ENCODE results near the gene SCRN2. TPM values are rescaled to one million over a fixed set of nuclear protein-coding genes. Genes with fewer than 3 reads are reported as not detected.

The SCRN2 gene
- total RNA-seq, 2 experiments from 2014 or later, result 20.6 to 21.0 TPM

- Mint-ChIP-seq H3K27ac (peak overlapping the region; percentile 81), H3K4me3 (peak overlapping the region; percentile 85), H3K4me1 (ENCODE audit: low read depth) (peaks cover 50% of the 10 kb centered on the region), H3K27me3 (no peaks in the 10 kb centered on the region), H3K36me3 (peaks cover 14% of the 10 kb centered on the region), H3K9me3 (no peaks in the 10 kb centered on the region)
- POLR2A ChIA-PET, result interaction anchor here (1.1 to 2.2 kb wide), 2 partner anchors 8 to 17 kb away, joined by 3 to 13 read pairs; partner anchors contain the start of gene OSBPL7
- no peak for DNase-seq
- CTCF ChIA-PET, result interaction anchor here (0.7 to 3.0 kb wide), 11 partner anchors 9 to 140 kb away, joined by 3 to 19 read pairs (median 6); partner anchors contain the start of genes CDK5RAP3, OSBPL7, PNPO and SCRN2
- intact Hi-C loops (cut with micrococcal nuclease), result loop anchor here (1.0 kb wide), 1 partner anchor 111 kb away; the partner anchor contains the start of gene PNPO
Measured at GRCh38 chr17:47830396-47831002, 10.6 kb downstream of the SCRN2 start.

- ChIA-PET CTCF (interaction anchor here (0.7 to 3.0 kb wide), 3 partner anchors 11 to 21 kb away, joined by 3 to 17 read pairs (median 16); partner anchors contain the start of genes SCRN2 and SP6), POLR2A (no interaction called here)
- peak; percentile 62 for DNase-seq
- H3K27ac Mint-ChIP-seq, result peak overlapping the region; percentile 81
- H3K27me3 Mint-ChIP-seq, result no peaks in the 10 kb centered on the region
- H3K9me3 Mint-ChIP-seq, result no peaks in the 10 kb centered on the region
- H3K36me3 Mint-ChIP-seq, result peaks cover 17% of the 10 kb centered on the region
- peak overlapping the region; percentile 85 for H3K4me3 Mint-ChIP-seq
- peaks cover 45% of the 10 kb centered on the region for H3K4me1 Mint-ChIP-seq (ENCODE audit: low read depth)
- intact Hi-C loops (cut with micrococcal nuclease), result loop anchor here (10.0 kb wide), 1 partner anchor 115 kb away; no protein-coding TSS in a partner anchor
Measured at GRCh38 chr17:47829870-47830269, 11.2 kb downstream of the SCRN2 start.

GRCh38 chr17:47823519-47823918 lies 17.6 kb downstream of the SCRN2 start:
- peaks cover 27% of the 10 kb centered on the region for H3K36me3 Mint-ChIP-seq
- ChIA-PET CTCF (interaction anchor here (2.0 kb wide), 1 partner anchor 147 kb away, joined by 6 read pairs; the partner anchor contains the start of gene CDK5RAP3), POLR2A (interaction anchor here (2.4 kb wide), 1 partner anchor 8 kb away, joined by 13 read pairs; the partner anchor contains the start of genes LRRC46 and MRPL10)
- H3K4me1 Mint-ChIP-seq (ENCODE audit: low read depth), result peaks cover 29% of the 10 kb centered on the region
- no peak for DNase-seq
- no peak overlapping the region for H3K4me3 Mint-ChIP-seq
- H3K27ac Mint-ChIP-seq, result no peak overlapping the region
- no peaks in the 10 kb centered on the region for H3K9me3 Mint-ChIP-seq
- no peaks in the 10 kb centered on the region for H3K27me3 Mint-ChIP-seq
- intact Hi-C loops (cut with micrococcal nuclease), result loop anchor here (10.0 kb wide), 1 partner anchor 109 kb away; no protein-coding TSS in a partner anchor

GRCh38 chr17:47822785-47823184 lies 18.3 kb downstream of the SCRN2 start:
- H3K9me3 Mint-ChIP-seq, result no peaks in the 10 kb centered on the region
- POLR2A ChIA-PET, result interaction anchor here (2.0 to 2.4 kb wide), 2 partner anchors 9 to 73 kb away, joined by 7 to 13 read pairs; partner anchors contain the start of genes LRRC46 and MRPL10
- H3K4me1 Mint-ChIP-seq (ENCODE audit: low read depth), result peaks cover 26% of the 10 kb centered on the region
- H3K27me3 Mint-ChIP-seq, result no peaks in the 10 kb centered on the region
- DNase-seq, result no peak
- intact Hi-C loops (cut with micrococcal nuclease), result loop anchor here (10.0 kb wide), 1 partner anchor 108 kb away; no protein-coding TSS in a partner anchor
- peaks cover 28% of the 10 kb centered on the region for H3K36me3 Mint-ChIP-seq
- peak overlapping the region; percentile 38 for H3K4me3 Mint-ChIP-seq
- peak overlapping the region; percentile 43 for H3K27ac Mint-ChIP-seq
- CTCF ChIA-PET, result interaction anchor here (1.0 to 2.7 kb wide), 3 partner anchors 8 to 148 kb away, joined by 3 to 19 read pairs (median 6); partner anchors contain the start of genes CDK5RAP3, LRRC46, MRPL10 and SCRN2

- Mint-ChIP-seq H3K4me3 (peak within 1 kb of the TSS; percentile 92), H3K4me1 (ENCODE audit: low read depth) (peaks cover 26% of the 10 kb centered on the region), H3K27ac (peak within 1 kb of the TSS; percentile 72), H3K36me3 (peaks cover 26% of the 10 kb centered on the region), H3K9me3 (no peaks in the 10 kb centered on the region), H3K27me3 (no peaks in the 10 kb centered on the region)
- CTCF ChIA-PET, result interaction anchor here (0.6 to 2.7 kb wide), 7 partner anchors 10 to 865 kb away, joined by 3 to 19 read pairs (median 3); partner anchors contain the start of genes CDK5RAP3, LRRC46 and MRPL10
- POLR2A ChIA-PET, result interaction anchor here (1.1 to 2.4 kb wide), 3 partner anchors 10 to 74 kb away, joined by 4 to 13 read pairs (median 7); partner anchors contain the start of genes LRRC46 and MRPL10
- intact Hi-C loops (cut with micrococcal nuclease), result loop anchor here (10.0 kb wide), 1 partner anchor 107 kb away; no protein-coding TSS in a partner anchor
- DNase-seq, result peak; percentile 88
Measured at GRCh38 chr17:47821424-47822391, 19.4 kb downstream of the SCRN2 start, which contains the start of gene OSBPL7. OSBPL7 (minus strand) TSS chr17:47821794; CDS start chr17:47820278, 1,516 bp downstream.

GRCh38 chr17:47821031-47821423 lies 20.0 kb downstream of the SCRN2 start:
- intact Hi-C loops (cut with micrococcal nuclease), result loop anchor here (10.0 kb wide), 1 partner anchor 106 kb away; no protein-coding TSS in a partner anchor
- Mint-ChIP-seq H3K4me1 (ENCODE audit: low read depth) (peaks cover 26% of the 10 kb centered on the region), H3K36me3 (peaks cover 19% of the 10 kb centered on the region), H3K27ac (peak overlapping the region; percentile 72), H3K27me3 (no peaks in the 10 kb centered on the region), H3K9me3 (no peaks in the 10 kb centered on the region), H3K4me3 (peak overlapping the region; percentile 92)
- ChIA-PET CTCF (interaction anchor here (0.6 to 2.7 kb wide), 6 partner anchors 10 to 864 kb away, joined by 3 to 19 read pairs (median 3); partner anchors contain the start of genes CDK5RAP3, LRRC46 and MRPL10), POLR2A (interaction anchor here (1.1 to 2.4 kb wide), 3 partner anchors 10 to 74 kb away, joined by 4 to 13 read pairs (median 7); partner anchors contain the start of genes LRRC46 and MRPL10)
- DNase-seq, result no peak

GRCh38 chr17:47820033-47820789 lies 20.9 kb downstream of the SCRN2 start:
- peaks cover 15% of the 10 kb centered on the region for H3K36me3 Mint-ChIP-seq
- ChIA-PET CTCF (interaction anchor here (2.7 kb wide), 1 partner anchor 11 kb away, joined by 19 read pairs; the partner anchor contains the start of genes LRRC46 and MRPL10), POLR2A (no interaction called here)
- DNase-seq, result no peak
- no peak overlapping the region for H3K27ac Mint-ChIP-seq
- H3K4me3 Mint-ChIP-seq, result peak overlapping the region; percentile 92
- intact Hi-C loops (cut with micrococcal nuclease), result loop anchor here (10.0 kb wide), 1 partner anchor 105 kb away; no protein-coding TSS in a partner anchor
- H3K27me3 Mint-ChIP-seq, result no peaks in the 10 kb centered on the region
- H3K9me3 Mint-ChIP-seq, result no peaks in the 10 kb centered on the region
- peaks cover 26% of the 10 kb centered on the region for H3K4me1 Mint-ChIP-seq (ENCODE audit: low read depth)

GRCh38 chr17:47819475-47819874 lies 21.6 kb downstream of the SCRN2 start:
- Mint-ChIP-seq H3K36me3 (peaks cover 13% of the 10 kb centered on the region), H3K27me3 (no peaks in the 10 kb centered on the region), H3K9me3 (no peaks in the 10 kb centered on the region), H3K4me3 (no peak overlapping the region), H3K27ac (no peak overlapping the region), H3K4me1 (ENCODE audit: low read depth) (peaks cover 26% of the 10 kb centered on the region)
- POLR2A ChIA-PET, result no interaction called here
- CTCF ChIA-PET, result no interaction called here
- DNase-seq, result no peak
- intact Hi-C loops (cut with micrococcal nuclease), result no loop called here

- intact Hi-C loops (cut with micrococcal nuclease), result no loop called here
- no peak overlapping the region for H3K4me3 Mint-ChIP-seq
- peaks cover 26% of the 10 kb centered on the region for H3K4me1 Mint-ChIP-seq (ENCODE audit: low read depth)
- DNase-seq, result no peak
- POLR2A ChIA-PET, result no interaction called here
- H3K9me3 Mint-ChIP-seq, result no peaks in the 10 kb centered on the region
- H3K27me3 Mint-ChIP-seq, result no peaks in the 10 kb centered on the region
- H3K27ac Mint-ChIP-seq, result no peak overlapping the region
- peaks cover 5% of the 10 kb centered on the region for H3K36me3 Mint-ChIP-seq
- CTCF ChIA-PET, result no interaction called here
Measured at GRCh38 chr17:47818002-47818695, 22.9 kb downstream of the SCRN2 start.

- intact Hi-C loops (cut with micrococcal nuclease), result no loop called here
- CTCF ChIA-PET, result interaction anchor here (0.6 to 0.7 kb wide), 2 partner anchors 39 to 573 kb away, joined by 3 read pairs; no protein-coding TSS in a partner anchor
- Mint-ChIP-seq H3K4me3 (no peak overlapping the region), H3K9me3 (no peaks in the 10 kb centered on the region), H3K27ac (no peak overlapping the region), H3K36me3 (peaks cover 9% of the 10 kb centered on the region), H3K27me3 (no peaks in the 10 kb centered on the region), H3K4me1 (ENCODE audit: low read depth) (peaks cover 18% of the 10 kb centered on the region)
- POLR2A ChIA-PET, result no interaction called here
- no peak for DNase-seq
Measured at GRCh38 chr17:47816947-47817346, 24.1 kb downstream of the SCRN2 start.

All from activated CD4-positive, alpha-beta memory T cell treated with anti-CD3 and anti-CD28 coated beads for 36 hours (primary cell).